ENCODE measurements around the gene MYL6.
A peak's percentile ranks its signal among the peaks of the same experiment; 100 is the strongest.
"Not testable (repeated sequence)": the region's sequence is repeated elsewhere in the genome, so short reads cannot be mapped to it uniquely, and the experiment has no call there.

MYL6 gene

GRCh38 chr12:56129942-56130495 lies 28.1 kb upstream of the MYL6 start:
- DNase-seq: no peak

DNA sequence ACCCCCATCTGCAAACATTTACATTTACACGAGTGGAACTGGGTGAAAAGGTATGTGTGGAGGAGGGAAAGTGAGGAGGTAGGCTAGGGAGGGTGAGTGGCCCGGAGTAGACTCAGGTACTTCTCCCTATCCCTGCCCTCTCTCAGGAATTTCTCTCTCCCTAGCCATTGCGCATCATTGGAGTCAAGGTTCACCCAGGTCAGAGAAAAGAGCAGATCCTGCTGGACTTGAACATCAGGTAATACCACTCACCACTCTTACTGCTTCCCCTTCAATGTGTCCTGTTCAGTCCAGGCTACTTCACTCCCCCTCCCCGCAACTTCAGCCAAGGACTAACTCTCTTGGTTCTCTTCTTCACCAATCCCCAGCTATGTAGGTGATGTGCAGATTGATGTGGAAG lies 27.3 kb upstream of the MYL6 start:
- DNase-seq: no peak

DNA sequence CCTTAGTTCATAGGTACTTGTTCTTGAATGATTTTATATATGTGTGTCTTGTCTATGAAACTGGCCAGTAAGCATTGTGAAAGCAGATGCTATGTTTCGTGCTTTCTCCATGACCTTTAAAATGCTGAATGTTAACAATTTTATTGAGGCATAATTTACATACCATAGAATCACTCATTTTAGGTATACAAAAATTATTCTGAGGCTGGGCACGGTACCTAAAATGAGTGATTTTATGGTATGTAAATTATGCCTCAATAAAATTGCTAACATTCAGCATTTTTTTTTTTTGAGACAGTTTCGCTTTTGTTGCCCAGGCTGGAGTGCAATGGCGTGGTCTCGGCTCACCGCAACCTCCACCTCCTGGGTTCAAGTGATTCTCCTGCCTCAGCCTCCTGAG lies 23.3 kb upstream of the MYL6 start:
- no peak for DNase-seq

DNA sequence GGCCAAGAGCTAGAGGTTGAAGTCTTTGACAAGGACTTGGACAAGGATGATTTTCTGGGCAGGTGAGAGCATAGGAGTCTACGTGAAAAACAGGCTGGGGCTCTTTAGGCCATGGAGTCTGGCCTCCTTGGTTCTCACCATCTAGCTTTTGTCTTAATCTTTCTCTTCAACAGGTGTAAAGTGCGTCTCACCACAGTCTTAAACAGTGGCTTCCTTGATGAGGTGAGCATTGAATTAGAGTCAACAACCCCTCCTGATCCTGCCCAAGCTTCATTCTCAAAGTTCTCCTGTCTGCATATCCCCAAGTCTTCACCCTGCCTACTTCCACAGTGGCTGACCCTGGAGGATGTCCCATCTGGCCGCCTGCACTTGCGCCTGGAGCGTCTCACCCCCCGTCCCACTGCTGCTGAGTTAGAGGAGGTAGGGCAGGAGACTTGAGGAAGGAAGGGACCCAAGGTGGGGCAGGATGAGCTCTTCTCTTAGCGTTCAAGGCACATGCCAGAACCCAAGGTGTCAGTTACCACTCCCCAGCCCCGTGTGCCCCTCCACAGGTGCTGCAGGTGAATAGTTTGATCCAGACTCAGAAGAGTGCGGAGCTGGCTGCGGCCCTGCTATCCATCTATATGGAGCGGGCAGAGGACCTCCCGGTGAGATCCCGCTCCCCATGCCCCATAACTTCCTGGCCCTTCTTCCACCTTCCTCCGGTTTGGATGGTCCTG lies 20.1 kb upstream of the MYL6 start:
- no peak for DNase-seq

DNA sequence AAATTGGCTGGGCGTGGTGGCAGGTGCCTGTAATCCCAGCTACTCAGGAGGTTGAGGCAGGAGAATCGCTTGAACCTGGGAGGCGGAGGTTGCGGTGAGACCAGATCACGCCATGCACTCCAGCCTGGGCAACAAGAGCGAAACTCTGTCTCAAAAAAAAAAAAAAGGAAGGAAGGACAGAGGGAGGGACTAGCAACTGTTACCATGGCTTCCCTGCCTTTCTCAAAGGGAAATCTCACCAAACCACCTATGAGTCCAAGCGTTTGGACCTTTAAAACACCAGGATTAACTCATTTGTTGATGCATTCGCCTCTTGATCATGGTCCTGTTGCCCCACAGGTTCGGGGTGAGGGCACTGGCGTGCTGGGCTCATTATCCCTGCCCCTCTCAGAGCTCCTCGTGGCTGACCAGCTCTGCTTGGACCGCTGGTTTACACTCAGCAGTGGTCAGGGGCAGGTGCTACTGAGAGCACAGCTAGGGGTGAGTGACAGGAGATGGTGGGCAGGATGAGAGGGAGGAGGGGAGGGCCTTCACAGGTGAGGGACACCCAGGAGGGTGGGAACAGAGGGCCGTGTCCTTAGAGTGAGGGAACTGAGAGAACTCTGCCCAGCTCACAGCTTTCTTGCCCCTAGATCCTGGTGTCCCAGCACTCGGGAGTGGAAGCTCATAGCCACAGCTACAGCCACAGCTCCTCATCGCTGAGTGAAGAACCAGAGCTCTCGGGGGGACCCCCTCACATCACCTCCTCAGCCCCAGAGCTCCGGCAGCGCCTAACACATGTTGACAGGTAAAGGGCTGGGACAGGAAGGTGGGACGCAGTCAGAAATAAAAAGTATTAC lies 16.0 kb upstream of the MYL6 start:
- DNase-seq: no peak

GRCh38 chr12:56143217-56143616 lies 14.9 kb upstream of the MYL6 start:
- no peak for DNase-seq

- DNase-seq: no peak
These were observed 14.3 kb upstream of the MYL6 start for GRCh38 chr12:56143870-56144269.

DNA sequence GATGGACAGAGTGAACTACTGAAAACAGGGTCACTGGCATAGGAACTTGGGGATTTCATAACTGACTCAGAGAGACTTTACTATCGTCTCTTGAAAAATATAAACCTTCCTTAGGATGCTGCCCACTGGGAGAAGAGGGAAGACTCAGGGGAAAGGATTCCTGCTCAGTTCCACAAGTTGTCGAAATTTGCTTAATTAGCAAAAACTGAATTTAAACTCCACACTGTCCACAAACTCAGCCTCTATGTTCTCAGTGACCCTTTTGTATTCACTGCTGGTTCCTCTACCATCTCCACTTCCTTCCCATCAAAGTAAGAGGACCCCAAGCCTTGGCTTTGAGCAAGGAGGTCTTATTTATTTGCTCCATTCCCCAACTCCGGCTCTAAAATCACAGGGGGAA lies 12.9 kb upstream of the MYL6 start:
- no peak for DNase-seq

- DNase-seq: no peak
These were observed 11.4 kb upstream of the MYL6 start for GRCh38 chr12:56146492-56147460.

DNA sequence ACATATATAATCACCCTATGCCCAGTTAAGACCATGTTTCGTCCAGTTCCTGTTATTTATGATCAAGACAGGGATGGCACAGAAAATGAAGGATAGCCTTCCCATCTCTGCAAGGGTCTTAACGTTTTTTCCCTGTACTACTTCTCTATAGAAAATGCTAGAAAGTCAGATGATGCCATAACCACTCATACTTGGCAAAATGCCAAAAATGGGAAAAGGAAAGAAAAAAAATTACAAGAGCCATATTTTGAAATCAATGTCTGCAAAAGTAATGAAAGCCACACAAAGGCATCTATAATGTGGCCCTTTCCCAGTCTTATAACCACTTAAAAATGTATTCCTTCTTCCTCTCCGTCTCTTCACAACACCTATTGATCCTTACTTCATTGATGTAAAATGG lies 7.6 kb upstream of the MYL6 start:
- peak in 1 of 2 donors; percentile 17 for DNase-seq

GRCh38 chr12:56151672-56152131 lies 6.5 kb upstream of the MYL6 start:
- peak in 1 of 2 donors; percentile 49 for DNase-seq

- DNase-seq: peak; percentile 72 to 89
These were observed 5.9 kb upstream of the MYL6 start, which contains the start of gene MYL6B for GRCh38 chr12:56152132-56152755. Gene MYL6B, plus strand, starts transcription at chr12:56152587. Its CDS starts 1,332 bp downstream, at chr12:56153919.

DNA sequence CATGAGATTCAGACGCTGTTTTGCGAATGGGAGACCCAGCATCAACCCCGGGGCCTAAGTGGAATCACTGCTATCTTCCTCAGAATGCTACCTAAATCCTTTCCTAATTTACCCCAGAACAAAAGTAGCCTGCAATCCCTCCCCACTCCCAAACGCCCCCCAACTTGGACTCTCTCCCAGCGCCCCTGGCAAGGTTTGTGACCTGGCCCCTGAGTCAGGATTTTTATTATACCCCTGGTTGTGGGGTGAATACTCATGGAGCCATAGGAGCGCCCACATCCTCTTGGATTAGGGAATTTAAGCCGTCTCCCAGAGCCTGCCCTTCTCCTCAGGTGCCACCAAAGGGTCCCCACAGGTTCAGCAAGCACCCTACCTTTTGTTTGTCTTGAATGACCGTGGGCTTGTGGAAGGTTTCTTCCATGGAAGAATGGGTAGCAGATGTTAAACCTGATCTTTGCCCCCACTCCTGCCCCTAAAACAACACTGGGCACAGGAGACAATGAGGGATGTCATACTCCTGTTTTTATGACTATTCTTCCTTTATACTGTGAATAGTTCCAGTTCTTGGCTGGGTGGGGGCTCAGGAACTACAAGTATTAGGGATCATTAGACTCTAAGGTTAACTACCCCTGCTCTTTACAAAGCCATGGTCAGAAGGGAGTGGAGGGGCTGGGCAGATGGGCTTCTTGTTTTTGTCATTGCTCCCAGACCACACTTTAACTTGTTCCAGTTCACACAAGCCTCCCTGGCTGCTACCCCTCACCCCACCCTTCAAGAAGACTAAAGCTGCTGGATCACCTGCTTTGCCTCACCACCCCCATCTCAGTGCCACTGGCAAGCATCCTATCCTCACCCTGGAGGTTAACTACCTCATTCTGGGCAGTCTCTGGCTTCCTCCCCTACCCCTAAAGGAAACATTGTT lies 5.1 kb upstream of the MYL6 start:
- DNase-seq: no peak

- DNase-seq: no peak
These were observed 4.5 kb upstream of the MYL6 start for GRCh38 chr12:56153678-56154065.

GRCh38 chr12:56154246-56154771 lies 3.9 kb upstream of the MYL6 start:
- DNase-seq: no peak

- no peak for DNase-seq
These were observed 3.3 kb upstream of the MYL6 start for GRCh38 chr12:56154818-56155217.

DNA sequence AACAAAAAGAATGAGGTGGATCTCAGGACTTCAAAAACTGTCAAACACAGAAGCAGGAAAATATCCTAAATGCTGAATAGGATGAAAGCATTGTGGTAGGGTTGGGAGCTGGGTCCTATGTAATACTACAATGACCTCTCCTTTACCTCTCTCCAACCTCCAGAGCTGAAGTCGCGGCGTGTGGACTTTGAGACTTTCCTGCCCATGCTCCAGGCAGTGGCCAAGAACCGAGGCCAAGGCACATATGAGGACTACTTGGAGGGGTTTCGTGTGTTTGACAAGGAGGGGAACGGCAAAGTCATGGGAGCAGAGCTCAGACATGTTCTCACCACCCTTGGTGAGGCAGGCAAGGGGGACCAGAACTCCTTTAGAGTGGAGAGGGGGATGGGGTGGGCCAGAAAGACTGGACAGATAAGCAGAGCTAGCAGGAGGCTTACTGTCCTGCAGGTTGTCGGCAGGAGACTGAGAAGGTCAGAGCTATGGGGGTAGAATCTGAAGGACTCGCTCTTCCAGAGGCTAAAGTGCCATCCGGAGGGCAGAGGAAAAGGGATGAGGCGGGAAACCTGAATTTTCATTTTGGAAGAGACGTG lies 2.8 kb upstream of the MYL6 start:
- DNase-seq: no peak

DNA sequence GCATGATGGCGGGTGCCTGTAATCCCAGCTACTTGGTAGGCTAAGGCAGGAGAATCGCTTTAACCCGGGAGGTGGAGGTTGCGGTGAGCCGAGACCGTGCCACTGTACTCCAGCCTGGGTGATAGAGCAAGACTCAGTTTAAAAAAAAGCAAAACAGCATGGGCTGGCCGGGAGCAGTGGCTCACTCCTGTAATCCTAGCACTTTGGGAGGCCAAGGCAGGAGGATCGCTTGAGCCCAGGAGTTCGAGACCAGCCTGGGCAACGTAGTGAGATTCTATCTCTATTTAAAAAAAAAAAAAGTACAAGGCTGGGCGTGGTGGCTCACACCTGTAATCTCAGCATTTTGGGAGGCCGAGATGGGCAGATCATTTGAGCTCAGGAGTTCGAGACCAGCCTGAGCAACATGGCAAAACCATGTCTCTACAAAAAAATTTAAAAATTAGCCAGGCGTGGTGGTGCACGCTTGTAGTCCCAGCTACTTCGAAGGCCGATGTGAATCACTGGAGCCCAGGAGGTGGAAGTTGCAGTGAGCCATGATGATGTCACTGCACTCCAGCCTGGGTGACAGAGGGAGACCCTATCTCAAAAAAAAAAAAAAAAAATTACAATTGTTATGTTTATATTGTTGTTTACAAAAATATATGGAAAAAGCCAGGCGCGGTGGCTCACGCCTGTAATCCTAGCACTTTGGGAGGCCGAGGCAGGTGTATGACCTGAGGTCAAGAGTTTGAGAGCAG lies 1.5 kb upstream of the MYL6 start:
- not testable (repeated sequence) for DNase-seq

DNA sequence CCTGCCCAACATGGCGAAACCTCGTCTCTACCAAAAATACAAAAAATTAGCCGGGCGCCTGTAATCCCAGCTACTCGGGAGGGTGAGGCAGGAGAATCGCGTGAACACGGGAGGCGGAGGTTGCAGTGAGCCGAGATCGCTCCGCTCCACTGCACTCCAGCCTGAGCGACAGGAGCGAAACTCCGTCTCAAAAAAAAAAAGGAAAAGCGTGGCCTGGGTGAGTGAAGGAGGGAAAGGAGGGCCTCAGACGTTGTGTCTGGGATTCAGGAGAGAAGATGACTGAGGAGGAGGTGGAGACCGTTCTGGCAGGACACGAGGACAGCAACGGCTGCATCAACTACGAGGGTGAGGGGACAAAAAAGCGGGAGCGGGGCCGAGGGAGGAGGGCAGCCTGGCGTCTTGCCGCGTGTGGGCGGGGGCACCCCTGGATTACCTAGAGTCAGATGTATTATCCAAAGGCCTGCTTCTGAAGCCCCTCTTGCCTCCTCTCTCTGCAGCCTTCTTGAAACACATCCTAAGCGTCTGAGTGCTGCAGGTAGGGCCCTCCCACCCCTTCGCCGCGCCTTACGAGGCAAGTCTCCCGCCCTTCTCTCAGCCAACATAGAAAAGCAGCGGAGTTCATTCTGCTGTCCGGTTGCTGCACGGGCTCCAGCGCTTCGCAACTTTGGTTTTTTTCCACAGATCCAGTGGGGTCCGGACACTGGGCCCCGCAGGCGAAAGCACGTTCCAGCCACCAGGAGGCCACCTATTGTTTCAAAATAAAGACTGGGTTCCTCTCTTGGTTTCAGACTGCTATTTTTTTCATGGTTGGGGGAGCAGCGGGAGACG lies 744 bp upstream of the MYL6 start:
- DNase-seq: peak; percentile 80 to 81
